ENCODE data around the gene CNTN5.

GRCh38 chr11:100010393-100010792 is 989.6 kb downstream of the CNTN5 start:
- TF ChIP-seq POLR2AphosphoS5 (IDR thresholded peaks at IDR 0.05; ENCODE audit: borderline replicate concordance, low read depth, low read length) (no peak), FOXP2 (optimal IDR thresholded peaks at IDR 0.05; ENCODE audit: control extremely low read depth, extremely low read length, insufficient read depth) (no peak)
